Measurements from ENCODE around the gene SGCA. TPM values are rescaled to one million over a fixed set of nuclear protein-coding genes. Genes with fewer than 3 reads are reported as not detected.

Gene SGCA
- 424 TPM for polyA plus RNA-seq (ENCODE audit: insufficient read length)

GRCh38 chr17:50165867-50166517, at the start of gene SGCA:
Gene SGCA, plus strand, starts transcription at chr17:50166005. Its CDS starts 36 bp downstream, at chr17:50166041.
- DNase-seq = no peak

GRCh38 chr17:50117202-50118051, 48.4 kb upstream of the SGCA start:
- peak; percentile 74 for DNase-seq

DNA sequence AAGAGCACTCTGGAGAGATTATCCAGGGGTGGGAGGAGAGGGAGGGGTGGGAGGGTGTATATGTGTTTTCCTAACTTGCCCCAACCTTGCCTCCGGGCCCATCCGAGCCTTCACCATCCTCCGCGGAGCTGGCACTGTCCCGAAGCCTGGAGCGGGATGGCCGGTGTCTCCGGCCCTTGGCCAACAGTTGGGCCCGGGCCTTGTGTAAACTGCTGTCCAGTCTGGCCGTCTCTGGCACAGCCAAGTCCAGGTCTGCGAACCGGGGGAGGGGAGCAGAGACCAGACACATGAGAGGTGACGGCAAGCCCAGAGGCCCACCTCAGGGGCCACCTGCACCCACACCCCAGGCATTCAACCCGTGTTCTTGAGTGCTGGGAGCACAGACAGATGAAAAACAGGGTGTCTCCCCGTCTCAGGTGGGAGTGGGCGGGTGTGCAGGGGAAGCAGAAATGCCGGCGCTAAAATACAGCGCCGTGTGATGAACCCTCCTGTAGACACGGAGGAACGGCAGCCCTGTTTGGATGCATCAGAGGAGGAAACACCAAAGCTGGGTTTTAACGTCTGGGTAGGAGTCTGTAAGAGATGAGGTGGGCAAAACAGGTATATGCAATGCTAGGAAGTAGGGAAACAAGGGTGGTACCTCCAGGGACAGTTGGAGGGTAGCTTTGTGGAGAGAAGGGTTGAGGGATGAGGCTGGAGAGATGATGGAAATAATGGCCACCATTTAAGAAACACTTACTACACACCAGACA, 47.6 kb upstream of the SGCA start:
- no peak for DNase-seq

- DNase-seq = no peak
Measured at GRCh38 chr17:50118828-50119218, 47.0 kb upstream of the SGCA start.

- DNase-seq = no peak
Measured at GRCh38 chr17:50120475-50121253, 45.1 kb upstream of the SGCA start.

DNA sequence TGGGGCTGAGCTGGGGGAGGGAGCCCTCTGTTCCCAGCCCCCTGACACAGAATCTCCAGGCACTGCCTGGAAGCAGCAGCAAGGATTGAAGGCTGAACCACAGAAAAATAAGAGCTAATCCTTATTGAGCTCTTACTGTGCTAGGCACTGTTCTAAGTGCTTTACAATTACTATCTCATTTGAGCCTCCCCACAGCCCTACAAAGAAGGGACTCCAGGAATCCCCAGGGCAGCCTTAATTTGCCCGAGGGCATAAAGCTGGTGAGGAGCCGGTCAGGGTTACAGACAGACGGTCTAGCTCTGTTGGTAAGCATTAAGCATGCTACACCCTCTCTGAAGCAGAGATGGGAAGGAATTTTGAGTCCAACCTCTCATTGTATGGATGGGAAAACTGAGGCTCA, 42.9 kb upstream of the SGCA start:
- DNase-seq = no peak

GRCh38 chr17:50123649-50124349, 42.0 kb upstream of the SGCA start:
- no peak for DNase-seq

DNA sequence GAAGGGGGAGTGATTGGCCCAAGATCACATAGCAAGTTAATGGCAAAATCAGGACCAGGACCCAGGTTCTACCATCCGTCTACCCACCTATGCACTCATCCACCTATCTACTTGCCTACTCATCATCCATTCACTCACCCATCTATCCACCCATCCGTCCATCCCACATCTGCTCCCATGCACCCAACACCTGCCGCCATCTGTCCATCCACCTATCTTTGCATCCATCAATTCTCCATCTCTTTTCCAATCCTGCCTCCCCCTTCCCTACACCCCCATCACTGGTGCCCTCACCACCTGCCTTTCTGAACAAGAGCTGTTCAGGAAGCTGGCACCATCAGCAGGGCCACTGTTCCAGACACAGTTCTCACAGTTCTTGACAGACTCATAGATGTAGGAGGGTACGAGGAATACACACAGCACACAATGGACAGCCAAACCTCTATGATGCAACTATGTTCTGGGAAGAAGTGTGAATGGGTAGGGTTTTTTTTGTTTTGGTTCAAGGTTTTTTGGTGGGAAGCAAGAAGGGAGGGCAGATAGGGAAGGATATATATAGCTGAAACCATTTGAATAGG, 40.3 kb upstream of the SGCA start:
- DNase-seq = no peak

DNA sequence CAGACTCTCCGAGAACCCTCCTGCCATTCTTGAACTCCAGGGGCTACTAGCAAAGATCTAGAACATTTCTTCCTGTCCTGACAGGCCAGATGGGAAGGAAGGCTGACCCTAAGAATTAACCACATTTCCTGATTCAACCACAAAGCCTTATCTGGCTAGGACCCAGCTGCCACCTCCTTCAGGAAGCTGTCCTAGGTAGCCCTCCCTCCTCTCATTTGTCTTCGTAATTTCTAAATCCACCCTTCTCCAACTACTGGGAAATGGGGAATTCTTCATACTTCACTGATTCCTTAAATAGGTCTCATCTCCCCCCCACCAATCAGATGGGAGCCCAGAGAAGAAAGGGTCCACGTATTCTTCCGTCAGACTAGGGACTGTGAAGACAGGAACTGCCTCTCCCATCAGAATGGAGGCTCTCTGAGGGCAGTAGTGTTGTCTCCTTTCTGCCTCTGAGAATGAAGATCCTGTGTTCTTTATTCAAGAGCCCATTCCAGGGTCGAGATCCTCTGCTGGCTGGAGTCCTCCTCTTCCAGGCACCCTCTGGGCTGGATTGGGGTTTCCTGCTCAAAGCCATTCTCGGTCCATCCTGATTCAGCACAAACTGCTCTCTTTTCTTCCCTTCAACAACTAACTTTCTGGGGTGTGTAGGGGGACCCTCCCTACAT, 38.0 kb upstream of the SGCA start:
- DNase-seq = no peak

GRCh38 chr17:50128441-50129352, 37.1 kb upstream of the SGCA start:
- DNase-seq = no peak

DNA sequence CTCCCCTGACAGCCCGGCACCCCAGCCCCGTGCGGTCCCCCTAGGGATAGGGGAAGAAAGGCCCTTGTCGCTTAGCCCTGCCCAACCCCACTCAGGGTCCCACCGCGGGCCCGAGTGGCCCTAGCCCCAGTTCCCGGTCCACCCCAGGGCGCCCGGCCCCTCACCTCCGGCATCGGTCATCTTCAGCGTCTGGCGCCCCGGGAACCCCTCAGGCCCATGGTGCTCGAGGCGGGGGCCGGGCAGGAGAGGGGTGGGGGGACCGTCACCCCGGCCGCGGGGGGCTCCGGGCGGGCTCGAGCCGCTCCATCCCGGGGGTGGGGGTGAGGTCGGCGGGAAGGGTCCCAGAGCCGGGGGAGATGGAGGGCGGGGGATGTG, 36.5 kb upstream of the SGCA start:
- DNase-seq = no peak

DNA sequence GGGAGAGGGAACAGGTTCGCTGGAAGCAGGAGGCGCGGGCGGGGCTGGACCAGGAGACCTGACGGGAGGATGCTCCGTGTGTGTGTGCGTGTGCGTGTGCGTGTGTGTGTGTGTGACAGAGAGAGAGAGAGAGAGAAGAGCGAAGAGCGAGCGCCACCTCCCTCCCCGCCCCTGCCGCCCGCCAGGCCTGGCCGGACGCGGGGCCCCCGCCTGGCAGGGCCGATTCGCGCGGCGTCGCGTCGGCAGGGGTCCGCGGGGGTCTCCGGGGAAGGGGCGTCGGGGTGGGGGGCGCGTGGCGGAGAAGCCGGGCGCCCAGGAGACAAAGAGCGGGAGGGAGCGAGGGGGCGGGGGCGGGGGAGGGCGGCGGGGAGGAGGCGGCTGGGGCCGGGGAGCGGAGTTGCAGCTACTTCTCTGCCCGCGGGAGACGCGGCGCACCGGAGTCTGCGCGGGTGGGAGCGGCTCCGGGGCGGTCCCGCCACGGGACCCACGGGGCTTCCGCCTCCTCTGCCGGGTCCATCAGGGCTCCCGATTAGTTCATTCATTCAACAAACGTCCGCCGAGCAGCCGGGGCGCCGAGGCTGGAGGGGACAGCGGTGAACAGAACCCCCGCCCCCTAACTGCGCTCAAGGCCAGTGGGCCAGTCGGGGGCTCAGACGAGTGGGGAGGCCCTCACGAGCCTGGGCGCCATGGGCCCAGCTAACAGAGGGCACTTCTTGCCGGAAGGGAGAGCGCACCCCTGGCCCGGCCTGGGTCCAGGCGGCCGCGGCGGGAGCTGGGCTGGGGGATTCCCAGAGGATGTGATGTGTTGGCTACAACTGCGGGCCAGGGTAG, 35.9 kb upstream of the SGCA start, which contains the start of gene SAMD14:
Gene SAMD14 (minus strand): TSS at position 433 of the 831 bp plus-strand sequence. CDS start 5,201 bp downstream, outside the sequence.
- DNase-seq = no peak

GRCh38 chr17:50130559-50131305, 35.1 kb upstream of the SGCA start:
- no peak for DNase-seq

DNA sequence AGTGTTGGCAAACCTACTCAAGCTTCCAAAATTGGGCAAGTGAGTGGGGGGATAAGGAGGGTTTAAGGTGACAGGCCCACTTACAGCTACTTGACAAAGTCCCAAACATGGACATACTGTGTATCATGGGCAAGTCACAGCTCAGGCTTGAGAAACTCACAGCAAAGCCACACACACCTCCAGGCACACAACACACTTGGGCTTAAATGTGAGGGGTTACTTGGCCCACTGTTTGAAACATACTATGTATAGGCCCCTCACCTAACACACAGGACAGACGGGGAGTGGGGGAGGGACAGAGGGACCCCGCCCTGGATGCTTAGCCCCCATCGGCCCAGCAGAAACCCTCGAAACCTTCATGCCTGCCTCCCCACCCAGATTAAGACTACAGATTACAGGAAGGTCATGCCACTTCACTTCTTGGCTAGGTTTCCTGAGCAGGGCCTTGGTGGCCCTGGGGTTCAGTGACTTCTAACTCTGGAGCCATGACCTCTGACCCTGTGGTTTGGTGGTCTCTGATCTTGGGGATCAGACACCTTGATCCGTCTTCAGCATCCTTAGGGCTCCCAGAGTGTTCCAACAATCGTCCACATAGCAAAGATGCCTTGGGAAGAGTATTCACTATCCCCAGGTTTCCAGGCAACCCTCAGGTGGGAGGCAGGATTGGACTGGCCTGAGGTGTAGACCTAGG, 33.6 kb upstream of the SGCA start:
- DNase-seq = no peak

DNA sequence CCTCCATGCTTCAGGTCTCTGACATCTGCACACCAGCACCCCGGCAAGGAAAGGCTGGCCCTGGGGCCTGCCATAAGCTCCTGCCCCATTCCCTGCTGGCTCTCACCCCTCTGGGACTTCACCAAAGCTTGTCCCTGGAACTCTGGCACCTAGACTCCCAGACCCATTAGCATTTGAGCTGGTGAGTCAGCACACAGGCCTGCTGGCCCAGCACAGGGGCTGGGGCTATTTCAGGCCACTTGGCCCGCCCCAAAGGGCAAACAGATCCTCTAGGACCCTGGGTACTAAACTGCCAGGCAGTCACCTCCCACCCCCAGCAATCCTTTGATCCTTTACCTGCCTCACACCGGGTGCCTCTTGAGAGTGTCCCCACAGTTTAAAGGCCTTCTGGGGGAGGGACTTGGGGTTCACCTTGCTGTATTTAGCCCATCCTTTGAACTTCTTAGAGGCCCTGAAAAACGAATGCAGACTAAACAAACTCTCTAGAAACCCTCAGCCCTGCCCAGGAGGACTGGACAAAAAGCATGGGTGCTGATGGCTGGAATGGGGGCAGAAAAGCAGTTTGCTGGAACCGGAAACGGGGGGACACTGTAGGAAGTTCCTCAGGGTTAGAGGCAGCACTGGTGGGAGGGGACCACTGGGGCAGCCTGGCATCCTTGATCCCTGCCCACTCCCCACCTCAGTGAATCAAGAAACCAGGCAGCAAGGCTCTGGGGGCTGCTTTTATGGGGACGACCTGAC, 32.6 kb upstream of the SGCA start:
- no peak for DNase-seq

DNA sequence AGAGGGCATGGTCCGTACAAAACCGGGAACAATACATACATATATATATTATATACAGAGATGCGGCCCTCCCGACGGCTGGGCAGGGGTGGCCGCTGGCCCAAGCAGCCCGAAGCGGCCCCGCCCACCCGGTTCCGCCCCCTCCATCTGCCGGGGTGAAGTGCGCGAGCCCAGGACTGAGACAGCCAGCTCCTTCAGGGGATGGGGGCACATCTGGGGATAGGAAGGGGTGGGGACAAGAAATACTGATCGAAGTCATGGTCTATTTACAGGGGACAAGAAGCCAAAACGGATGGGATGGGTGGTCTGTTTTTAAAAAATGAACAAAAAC, 32.1 kb upstream of the SGCA start:
- no peak for DNase-seq
